DOHH2 (cell line): ENCODE results near the gene SCAMP4.
A peak's percentile ranks its signal among the peaks of the same experiment; 100 is the strongest.
"Not testable (repeated sequence)": the region's sequence is repeated elsewhere in the genome, so short reads cannot be mapped to it uniquely, and the experiment has no call there.

Source experiments
- H3F3A ChIP-seq: fragments of 200-600 bp; sonication (generic), shearing (Covaris generic); 2 replicates; pipeline ENCODE4 v1.6.0; 2016; ENCODE audit warnings: antibody characterized with exemption, mild to moderate bottlenecking; ENCODE audit not compliant: control insufficient read depth, insufficient read depth
- H3K27ac ChIP-seq: fragments of 200-600 bp; sonication (generic); 2 replicates; pipeline ENCODE4 v1.5.1; 2014; ENCODE audit warnings: low read depth, mild to moderate bottlenecking, low read length, moderate library complexity
- H3K27me3 ChIP-seq: fragments of 200-600 bp; sonication (generic); 2 replicates; pipeline ENCODE4 v1.6.1; 2014; ENCODE audit warnings: mild to moderate bottlenecking, low read length, mixed read lengths; ENCODE audit not compliant: control insufficient read depth
- H3K36me3 ChIP-seq: fragments of 200-600 bp; sonication (generic); 2 replicates; pipeline ENCODE4 v1.6.1; 2014; ENCODE audit warnings: mild to moderate bottlenecking, low read length, moderate library complexity, mixed read lengths; ENCODE audit not compliant: control insufficient read depth
- H3K4me1 ChIP-seq: fragments of 200-600 bp; sonication (generic); 2 replicates; pipeline ENCODE4 v1.6.1; 2014; ENCODE audit warnings: mild to moderate bottlenecking, low read length, mixed read lengths; ENCODE audit not compliant: control insufficient read depth
- H3K4me2 ChIP-seq: fragments of 200-600 bp; sonication (generic); 2 replicates; pipeline ENCODE4 v1.6.0; 2014; ENCODE audit warnings: mild to moderate bottlenecking, low read length, moderate library complexity
- H3K4me3 ChIP-seq: fragments of 200-600 bp; sonication (generic); 2 replicates; pipeline ENCODE4 v1.5.1; 2014; ENCODE audit warnings: mild to moderate bottlenecking, low read length, mixed read lengths
- H3K79me2 ChIP-seq: fragments of 200-600 bp; sonication (generic); 2 replicates; pipeline ENCODE4 v1.6.1; 2014; ENCODE audit warnings: mild to moderate bottlenecking, low read length, mixed read lengths; ENCODE audit not compliant: control insufficient read depth
- H3K9me2 ChIP-seq: fragments of 200-600 bp; sonication (generic); replicated peaks from 2 replicates; pipeline ENCODE4 v1.6.1; 2014; ENCODE audit warnings: mild to moderate bottlenecking, low read length, mixed read lengths; ENCODE audit not compliant: control insufficient read depth
- H3K9me3 ChIP-seq: fragments of 200-600 bp; sonication (generic); 2 replicates; pipeline ENCODE4 v1.6.1; 2014; ENCODE audit warnings: antibody characterized with exemption, low read length, mixed read lengths; ENCODE audit not compliant: control insufficient read depth, insufficient read depth
- H4K20me1 ChIP-seq: fragments of 200-600 bp; sonication (generic); 2 replicates; pipeline ENCODE4 v1.6.0; 2014; ENCODE audit warnings: low read depth, mild to moderate bottlenecking, antibody characterized with exemption, low read length, moderate library complexity; ENCODE audit not compliant: control insufficient read depth, insufficient read depth
- EZH2phosphoT487 ChIP-seq: fragments of 200-600 bp; sonication (generic); IDR thresholded peaks from 2 replicates; pipeline ENCODE4 v1.6.1; 2017; ENCODE audit warnings: borderline replicate concordance, mild to moderate bottlenecking, antibody characterized with exemption, low read length, moderate library complexity, mixed read lengths
- TF ChIP-seq, protein P1 (sequence below): fragments of 200-600 bp; sonication (generic); IDR thresholded peaks from one replicate; pipeline ENCODE4 v1.5.1; 2014; ENCODE audit warnings: antibody characterized with exemption, mild to moderate bottlenecking, low read depth, low read length; ENCODE audit not compliant: poor library complexity, severe bottlenecking

Gene SCAMP4

DNA sequence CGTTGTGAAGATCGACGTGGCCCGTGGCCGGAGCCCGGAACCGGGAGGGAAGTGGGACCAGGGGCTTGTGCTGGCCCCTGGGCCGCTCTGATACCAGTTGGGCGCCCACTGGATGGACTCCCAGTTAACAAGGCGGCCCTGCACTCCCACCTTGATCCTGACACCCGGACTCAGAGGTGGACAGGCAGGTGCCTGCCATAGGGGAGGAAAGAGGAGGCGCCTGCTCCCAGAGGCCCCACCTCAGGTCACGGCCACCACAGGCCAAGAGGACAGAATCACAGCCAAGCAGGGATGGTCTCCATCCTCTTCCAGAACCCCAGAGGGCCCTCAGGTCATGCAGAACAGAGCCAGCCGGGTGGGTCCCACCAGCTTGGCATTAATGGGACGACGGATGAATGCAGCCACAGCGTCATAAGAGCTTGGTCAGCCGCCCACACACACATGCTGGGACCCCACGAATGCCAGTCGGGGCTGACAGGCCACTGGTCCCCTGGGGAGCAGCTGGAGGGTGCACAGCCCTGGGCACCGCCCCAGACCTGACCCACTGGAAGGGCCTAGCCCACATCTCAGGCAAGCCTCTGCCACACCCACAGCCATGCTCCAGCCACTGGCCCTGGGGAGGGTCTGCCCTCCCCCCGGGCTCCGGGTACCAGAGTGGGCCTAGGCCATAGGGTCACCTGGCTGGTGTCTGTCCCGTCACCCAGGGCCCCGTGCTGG, 32.2 kb upstream of the SCAMP4 start:
- Histone ChIP-seq H4K20me1 (peaks cover 11% of the 10 kb centered on the region; the same call in 1 of the 2 replicates), H3K9me2 (no peaks in the 10 kb centered on the region), H3K4me3 (no peak overlapping the region), H3K9me3 (no peaks in the 10 kb centered on the region), H3K79me2 (peaks cover 66% of the 10 kb centered on the region), H3K4me2 (0 out of 2 replicates have a peak overlapping the region, but pooled peaks have one; percentile 75), H3F3A (no peaks in the 10 kb centered on the region), H3K4me1 (peaks cover 16% of the 10 kb centered on the region), H3K36me3 (peaks cover 41% of the 10 kb centered on the region), H3K27me3 (no peaks in the 10 kb centered on the region), H3K27ac (no peak overlapping the region)
- TF ChIP-seq EZH2phosphoT487, result no peak
- TF ChIP-seq, protein P1, sequence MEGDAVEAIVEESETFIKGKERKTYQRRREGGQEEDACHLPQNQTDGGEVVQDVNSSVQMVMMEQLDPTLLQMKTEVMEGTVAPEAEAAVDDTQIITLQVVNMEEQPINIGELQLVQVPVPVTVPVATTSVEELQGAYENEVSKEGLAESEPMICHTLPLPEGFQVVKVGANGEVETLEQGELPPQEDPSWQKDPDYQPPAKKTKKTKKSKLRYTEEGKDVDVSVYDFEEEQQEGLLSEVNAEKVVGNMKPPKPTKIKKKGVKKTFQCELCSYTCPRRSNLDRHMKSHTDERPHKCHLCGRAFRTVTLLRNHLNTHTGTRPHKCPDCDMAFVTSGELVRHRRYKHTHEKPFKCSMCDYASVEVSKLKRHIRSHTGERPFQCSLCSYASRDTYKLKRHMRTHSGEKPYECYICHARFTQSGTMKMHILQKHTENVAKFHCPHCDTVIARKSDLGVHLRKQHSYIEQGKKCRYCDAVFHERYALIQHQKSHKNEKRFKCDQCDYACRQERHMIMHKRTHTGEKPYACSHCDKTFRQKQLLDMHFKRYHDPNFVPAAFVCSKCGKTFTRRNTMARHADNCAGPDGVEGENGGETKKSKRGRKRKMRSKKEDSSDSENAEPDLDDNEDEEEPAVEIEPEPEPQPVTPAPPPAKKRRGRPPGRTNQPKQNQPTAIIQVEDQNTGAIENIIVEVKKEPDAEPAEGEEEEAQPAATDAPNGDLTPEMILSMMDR, result no peak

DNA sequence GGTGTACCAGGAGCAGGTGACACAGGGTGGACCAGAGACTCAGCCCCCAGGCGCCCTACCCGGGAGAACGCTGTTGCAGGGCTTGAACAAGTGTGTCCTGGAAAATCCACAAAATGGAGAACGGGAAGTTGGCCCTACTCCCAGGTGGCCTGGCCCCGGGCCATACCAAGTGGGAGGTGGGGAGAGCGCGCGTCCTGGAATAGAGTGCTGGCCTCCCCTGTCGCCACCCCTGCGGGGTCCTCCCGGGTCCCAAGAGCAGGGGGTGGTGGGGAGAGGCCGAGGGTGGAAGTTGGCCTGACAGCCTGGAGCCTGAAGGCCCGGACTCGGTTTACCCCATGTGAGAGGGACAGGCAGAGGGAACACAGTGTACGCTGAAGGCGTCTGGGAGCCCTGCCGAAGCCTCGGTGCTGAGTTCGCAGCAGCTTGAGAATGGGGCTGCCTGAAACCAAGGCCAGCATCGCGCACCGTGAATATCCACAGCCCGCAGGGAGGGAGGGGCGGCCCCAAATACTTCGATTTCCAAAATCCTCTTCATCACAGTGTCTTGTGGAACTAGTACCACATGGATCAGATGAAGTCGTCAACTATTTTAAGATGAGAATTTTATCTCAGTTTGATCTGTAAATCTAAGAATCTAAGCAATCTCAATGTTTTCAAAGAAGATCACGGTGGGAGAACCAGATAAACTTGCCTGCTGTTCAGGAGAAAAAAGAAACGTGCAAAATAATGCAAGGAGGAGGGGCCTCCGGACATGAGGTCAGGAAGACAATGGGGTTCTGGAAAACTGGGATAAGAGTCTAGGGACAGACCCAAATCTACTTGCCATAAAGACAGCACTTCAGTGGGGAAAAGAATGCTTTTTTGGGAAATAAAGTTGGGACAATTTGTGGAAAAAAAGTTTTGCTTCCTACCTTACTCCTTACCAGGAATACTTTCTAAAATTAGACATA, 31.4 kb upstream of the SCAMP4 start:
- peaks cover 64% of the 10 kb centered on the region for H3K79me2 ChIP-seq
- peaks cover 41% of the 10 kb centered on the region for H3K36me3 ChIP-seq
- no peaks in the 10 kb centered on the region for H3F3A ChIP-seq

DNA sequence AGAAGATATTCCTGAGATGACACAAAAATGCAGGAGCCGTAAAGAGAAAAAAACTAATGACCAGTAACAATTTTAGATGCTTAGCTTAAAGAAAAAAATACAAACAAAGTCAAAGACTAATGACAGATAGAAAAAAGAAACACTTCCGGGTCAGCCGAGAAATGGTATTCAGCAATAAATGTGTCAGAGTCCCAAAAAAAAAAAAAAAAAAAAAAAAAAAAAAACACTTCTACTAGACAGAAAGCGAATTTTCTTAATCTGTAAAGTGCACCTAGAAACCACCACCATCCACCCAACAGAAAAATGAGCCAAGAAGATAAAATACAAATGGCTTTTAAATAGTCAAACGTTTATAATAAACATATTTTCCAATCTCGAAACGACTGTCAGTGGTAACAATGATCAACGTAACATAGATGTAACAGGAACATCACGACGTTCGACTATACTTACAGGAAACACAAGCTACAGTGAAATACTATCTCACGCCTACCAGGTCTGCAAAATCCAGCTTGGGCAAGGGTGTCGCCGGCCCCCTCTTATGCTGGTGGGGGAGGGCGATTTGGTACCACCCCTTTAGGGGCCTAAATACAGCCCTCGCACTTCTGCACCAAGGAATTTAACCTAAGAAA, 30.5 kb upstream of the SCAMP4 start:
- peaks cover 41% of the 10 kb centered on the region for H3K36me3 ChIP-seq
- no peaks in the 10 kb centered on the region for H3F3A ChIP-seq
- H3K79me2 ChIP-seq, result peaks cover 63% of the 10 kb centered on the region
- H4K20me1 ChIP-seq, result peaks cover 11% of the 10 kb centered on the region; the same call in 1 of the 2 replicates
- H3K9me2 ChIP-seq, result no peaks in the 10 kb centered on the region
- TF ChIP-seq EZH2phosphoT487, result no peak
- TF ChIP-seq, protein P1, result no peak
- peak overlapping the region; percentile 87 for H3K4me3 ChIP-seq
- no peaks in the 10 kb centered on the region for H3K9me3 ChIP-seq
- peak overlapping the region; percentile 47 for H3K27ac ChIP-seq
- H3K4me2 ChIP-seq, result peak overlapping the region; percentile 75
- H3K27me3 ChIP-seq, result no peaks in the 10 kb centered on the region
- H3K4me1 ChIP-seq, result peaks cover 16% of the 10 kb centered on the region

More for the DNA sequence above, 31.4 kb upstream of the SCAMP4 start:
- H3K4me3 ChIP-seq, result peak overlapping the region; percentile 87
- peak overlapping the region; percentile 75 for H3K4me2 ChIP-seq
- H4K20me1 ChIP-seq, result peaks cover 11% of the 10 kb centered on the region; the same call in 1 of the 2 replicates
- H3K27ac ChIP-seq, result no peak overlapping the region
- no peak for TF ChIP-seq EZH2phosphoT487
- TF ChIP-seq, protein P1, result no peak
- H3K9me2 ChIP-seq, result no peaks in the 10 kb centered on the region
- H3K4me1 ChIP-seq, result peaks cover 16% of the 10 kb centered on the region
- no peaks in the 10 kb centered on the region for H3K27me3 ChIP-seq
- no peaks in the 10 kb centered on the region for H3K9me3 ChIP-seq

DNA sequence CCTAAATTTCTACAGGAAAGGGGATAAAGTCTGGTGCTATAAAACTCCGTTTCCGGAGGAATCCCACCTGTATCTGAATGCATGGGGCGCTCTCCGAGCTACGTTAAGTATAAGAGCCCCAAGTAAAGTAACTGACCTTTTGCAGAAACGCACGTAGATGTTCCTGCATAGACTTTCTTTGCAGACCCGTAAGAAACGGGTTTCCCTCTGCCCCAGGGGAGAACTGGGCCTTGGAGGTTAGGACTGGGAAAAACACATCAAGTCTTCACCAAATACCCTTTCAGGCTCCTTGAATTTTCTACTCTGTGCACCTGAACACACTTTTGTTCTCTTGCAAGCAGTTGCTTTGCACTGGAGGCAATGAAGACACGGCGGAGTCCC, 29.9 kb upstream of the SCAMP4 start:
- H3F3A ChIP-seq, H3K27me3 ChIP-seq, H3K9me2 ChIP-seq, H3K9me3 ChIP-seq: not testable (repeated sequence)
- peaks cover 63% of the 10 kb centered on the region for H3K79me2 ChIP-seq
- peak overlapping the region; percentile 75 for H3K4me2 ChIP-seq
- peaks cover 11% of the 10 kb centered on the region; the same call in 1 of the 2 replicates for H4K20me1 ChIP-seq
- peaks cover 16% of the 10 kb centered on the region for H3K4me1 ChIP-seq
- peak overlapping the region; percentile 87 for H3K4me3 ChIP-seq
- peaks cover 40% of the 10 kb centered on the region for H3K36me3 ChIP-seq
- peak overlapping the region; percentile 47 for H3K27ac ChIP-seq
